Stomach (tissue), 9 donors: ENCODE results near the gene ZNF70. TPM values are rescaled to one million over a fixed set of nuclear protein-coding genes. Genes with fewer than 3 reads are reported as not detected.

Source experiments
- DNase-seq, 2 donors: peaks; one replicate each; pipeline versions ENCODE4 v3.0.0 to v3.0.0-alpha.2; 2013 to 2019
- H3K27ac ChIP-seq, 5 donors: fragments of 200-600 bp in 4 of 5; sonication (generic) in 4 of 5; one replicate each; pipeline ENCODE4 v1.5.1; 2013 to 2019; ENCODE audit warnings: mild to moderate bottlenecking in 1 of 5, moderate library complexity in 1 of 5
- H3K27me3 ChIP-seq, 3 donors: fragments of 200-600 bp; sonication (generic); one replicate each; pipeline ENCODE4 v1.5.1; 2017 to 2019; ENCODE audit warnings: mixed run types in 1 of 3
- H3K36me3 ChIP-seq, 4 donors: fragments of 200-600 bp; sonication (generic); 1 replicate in 3 of 4; 2 replicates in 1 of 4; pipeline ENCODE4 v1.5.1; 2016 to 2019
- H3K4me1 ChIP-seq, 4 donors: fragments of 200-600 bp; sonication (generic); one replicate each; pipeline ENCODE4 v1.5.1; 2016 to 2019
- H3K4me3 ChIP-seq, 4 donors: fragments of 200-600 bp; sonication (generic) in 3 of 4; one replicate each; pipeline ENCODE4 v1.5.1; 2016 to 2019; ENCODE audit warnings: mild to moderate bottlenecking in 1 of 4
- H3K9me3 ChIP-seq, 4 donors: fragments of 200-600 bp; sonication (generic); one replicate each; pipeline ENCODE4 v1.5.1; 2016 to 2019
- CTCF ChIP-seq, 7 experiments: fragments of 450-650 bp in 4 of 7; fragments of 200-600 bp in 3 of 7; sonication (generic) in 3 of 7; IDR thresholded peaks; one replicate each; pipeline ENCODE4 v1.5.1; 2016 to 2019; ENCODE audit warnings: antibody characterized with exemption in 7 of 7, control low read depth in 2 of 7, mild to moderate bottlenecking in 1 of 7
- EP300 ChIP-seq: sonication (generic); formaldehyde crosslinking; IDR thresholded peaks from one replicate; pipeline ENCODE4 v1.6.1; 2017; ENCODE audit warnings: antibody characterized with exemption
- POLR2A ChIP-seq, 4 donors: fragments of 450-650 bp; IDR thresholded peaks; one replicate each; pipeline ENCODE4 v1.6.1; 2016; ENCODE audit warnings: antibody characterized with exemption in 4 of 4, control low read depth in 2 of 4, mild to moderate bottlenecking in 1 of 4, moderate library complexity in 1 of 4
- POLR2AphosphoS5 ChIP-seq, 3 donors: sonication (generic); formaldehyde crosslinking; IDR thresholded peaks; one replicate each; pipeline ENCODE4 v1.6.1; 2016; ENCODE audit warnings: antibody characterized with exemption in 3 of 3
- WGBS, 5 donors: extraction: QIAGEN DNeasy Blood & Tissue Kit in 3 of 5; methylation state at CpG; one replicate each; pipeline versions ENCODE4 v1.1.5 to v1.1.7; 2013 to 2018; 5-methylcytosine and 5-hydroxymethylcytosine counted together
- intact Hi-C: fragments of 100-400 bp; cut with DNase I; formaldehyde crosslinking; loops from one replicate; pipeline ENCODE4 v1.15.1; 2023; ENCODE audit warnings: low total_unique reads
- polyA plus RNA-seq, 3 donors: library from polyadenylated mRNA; stranded (reverse); fragments of 200-250 nt; gene quantifications; one replicate each; pipeline ENCODE4 v1.2.3, GENCODE V29; 2013
- total RNA-seq, 5 donors: library from RNA; depleted of rRNA; stranded (reverse); fragments of >200 nt; gene quantifications; one replicate each; pipeline versions ENCODE4 v1.1.0 to v1.2.3, GENCODE V29; 2014 to 2016
- donor health status: healthy with polysubstance abuse.
- donor health status: Bipolar disorder and iron deficiency.
- donor health status: healthy.

ZNF70 gene
- total and polyA plus RNA-seq, 8 donors, result 0.58 to 9.4 (median 2.1) TPM

- Histone ChIP-seq H3K9me3 (no peaks in the 10 kb centered on the region), H3K36me3 (no peaks in the 10 kb centered on the region), H3K27ac (peak overlapping the region in 2 of 5 donors; percentile 37 to 49), H3K27me3 (no peaks in the 10 kb centered on the region), H3K4me1 (peaks cover 27 to 42% (median 39%) of the 10 kb centered on the region in 4 donors), H3K4me3 (no peak overlapping the region)
- 29 to 60% (median 38%) methylated on average over 8 of the region's 8 CpGs for WGBS, 5 donors
- no peak for TF ChIP-seq POLR2A (IDR thresholded peaks at IDR 0.05)
- no peak for TF ChIP-seq EP300
- TF ChIP-seq CTCF (IDR thresholded peaks at IDR 0.05), result no peak
- no peak for TF ChIP-seq POLR2AphosphoS5 (IDR thresholded peaks at IDR 0.05)
- intact Hi-C loops, result no loop called here
- DNase-seq, result peak; percentile 18 to 46
Measured at GRCh38 chr22:23784215-23784732, 33.4 kb upstream of the ZNF70 start.

GRCh38 chr22:23783265-23784150 lies 32.6 kb upstream of the ZNF70 start:
- DNase-seq, result peak in 1 of 2 donors; percentile 5
- Histone ChIP-seq H3K36me3 (no peaks in the 10 kb centered on the region), H3K4me3 (no peak overlapping the region), H3K9me3 (no peaks in the 10 kb centered on the region), H3K27me3 (no peaks in the 10 kb centered on the region), H3K27ac (peak overlapping the region in 1 of 5 donors; percentile 49), H3K4me1 (peaks cover 21 to 34% (median 32%) of the 10 kb centered on the region in 4 donors)
- TF ChIP-seq POLR2A (IDR thresholded peaks at IDR 0.05), result no peak
- TF ChIP-seq EP300, result no peak
- no peak for TF ChIP-seq CTCF (IDR thresholded peaks at IDR 0.05)
- no peak for TF ChIP-seq POLR2AphosphoS5 (IDR thresholded peaks at IDR 0.05)
- 71 to 81% (median 76%) methylated on average over 13 to 15 of the region's 15 CpGs for WGBS, 5 donors
- intact Hi-C loops, result no loop called here

- H3K4me1 ChIP-seq, result peaks cover 13 to 31% (median 26%) of the 10 kb centered on the region in 4 donors
- no peak overlapping the region for H3K27ac ChIP-seq
- TF ChIP-seq POLR2AphosphoS5 (IDR thresholded peaks at IDR 0.05) (no peak), POLR2A (IDR thresholded peaks at IDR 0.05) (no peak), EP300 (no peak), CTCF (IDR thresholded peaks at IDR 0.05) (no peak)
- H3K27me3 ChIP-seq, result no peaks in the 10 kb centered on the region
- intact Hi-C loops, result no loop called here
- H3K9me3 ChIP-seq, result no peaks in the 10 kb centered on the region
- peak in 1 of 2 donors; percentile 1 for DNase-seq
- H3K36me3 ChIP-seq, result no peaks in the 10 kb centered on the region
- 90 to 100% (median 93%) methylated on average over 1 of the region's 1 CpG for WGBS, 5 donors
- no peak overlapping the region for H3K4me3 ChIP-seq
Measured at GRCh38 chr22:23782703-23783102, 31.8 kb upstream of the ZNF70 start.

GRCh38 chr22:23782252-23782651 lies 31.3 kb upstream of the ZNF70 start:
- H3K27me3 ChIP-seq, result no peaks in the 10 kb centered on the region
- WGBS, 5 donors, result 91 to 96% (median 94%) methylated on average over 11 to 16 of the region's 16 CpGs
- intact Hi-C loops, result no loop called here

More at GRCh38 chr22:23782252-23782651, 31.3 kb upstream of the ZNF70 start:
- no peaks in the 10 kb centered on the region for H3K9me3 ChIP-seq
- H3K36me3 ChIP-seq, result no peaks in the 10 kb centered on the region
- H3K27ac ChIP-seq, result no peak overlapping the region
- H3K4me1 ChIP-seq, result peaks cover 11 to 33% (median 25%) of the 10 kb centered on the region in 4 donors
- DNase-seq, result peak in 1 of 2 donors; percentile 1
- no peak overlapping the region for H3K4me3 ChIP-seq
- TF ChIP-seq EP300, result no peak
